Right ventricle myocardium inferior (tissue), 1 donor: ENCODE data around the gene SPATA1. TPM values are rescaled to one million over a fixed set of nuclear protein-coding genes. Genes with fewer than 3 reads are reported as not detected.

ENCODE experiments used
- ATAC-seq: fragments of 200-7000 bp; cut with Tn5 transposase; one replicate; pipeline ENCODE4 v1.9.1; 2020; ENCODE audit warnings: mild to moderate bottlenecking, moderate library complexity
- DNase-seq: peaks from one replicate; pipeline ENCODE4 v3.0.0; 2021; ENCODE audit errors: missing footprints
- intact Hi-C: fragments of 100-400 bp; cut with DNase I; formaldehyde crosslinking; loops from one replicate; pipeline ENCODE4 v1.11.0; 2022
- long read RNA-seq: library from polyadenylated mRNA; unstranded; transcript quantifications from one replicate; pipeline ENCODE4 v2.0.0, GENCODE V29; 2021
- total RNA-seq: library from RNA; stranded (reverse); fragmentation: NEBNext Ultra II Directional; extraction: Animal tissue kit (Norgen Biotek cat#: 25700); gene quantifications from one replicate; pipeline ENCODE4 v1.2.1, GENCODE V29; 2021
- donor health status: DM: no; HTN: yes; CAD: no; lungs with severe emphysema.

Gene SPATA1, protein sequence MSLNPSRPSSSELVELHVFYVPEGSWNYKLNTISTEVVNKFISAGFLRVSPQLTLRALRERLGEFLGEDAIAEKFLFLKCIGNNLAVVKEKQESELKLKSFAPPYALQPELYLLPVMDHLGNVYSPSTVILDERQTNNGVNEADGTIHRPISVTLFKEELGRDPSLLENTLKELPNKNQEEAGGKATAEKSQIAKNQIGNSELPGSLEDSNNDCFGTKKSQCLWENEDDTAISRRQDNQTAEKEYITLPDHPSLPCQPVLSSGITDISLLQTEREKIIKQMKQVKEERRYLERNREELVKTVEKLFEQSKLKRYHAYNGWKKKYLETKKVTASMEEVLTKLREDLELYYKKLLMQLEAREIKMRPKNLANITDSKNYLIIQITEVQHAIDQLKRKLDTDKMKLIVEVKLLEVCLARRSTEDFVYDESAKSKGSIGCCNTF
- 0.92 TPM for total RNA-seq
- long read RNA-seq, partial matches to known transcripts = 0 of 1 reads
- long read RNA-seq, other reads (novel, unspliced or antisense) = 1 of 1 reads

DNA sequence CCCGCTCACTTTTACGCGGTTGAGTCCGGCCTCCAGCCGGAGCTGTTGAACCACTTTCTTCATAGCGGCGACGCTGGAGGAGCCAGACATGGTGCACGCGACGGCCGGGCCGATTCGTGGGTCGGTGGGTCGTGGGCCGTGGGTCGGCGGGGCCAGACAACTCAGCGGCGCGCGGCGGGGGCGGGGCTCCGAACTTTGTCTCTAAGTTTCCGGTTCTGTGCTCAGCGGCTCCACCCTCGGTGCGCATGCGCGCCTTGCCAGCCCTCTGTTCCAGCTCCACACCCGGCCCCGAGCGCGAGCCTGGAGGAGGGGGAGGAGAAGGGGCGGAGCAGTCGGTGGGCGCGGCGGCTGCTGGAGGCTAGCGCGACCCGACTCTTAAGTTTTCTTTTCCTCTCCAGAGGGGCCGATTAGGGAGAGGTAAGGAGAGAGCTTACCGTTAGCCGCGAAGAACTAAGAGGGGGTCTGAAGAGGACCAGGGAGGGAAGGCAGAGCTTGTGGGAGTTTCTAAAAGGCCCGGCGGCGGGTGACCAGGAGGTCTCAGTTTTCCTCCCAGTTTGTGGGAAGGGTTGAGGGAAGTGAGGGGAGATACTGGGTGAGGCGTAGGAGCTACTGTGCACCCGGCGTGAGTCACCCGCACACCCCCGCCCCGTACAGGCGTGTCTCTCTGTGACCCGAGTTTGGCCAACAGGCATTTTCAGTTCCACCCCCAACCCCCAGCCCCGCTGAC is at the start of gene SPATA1, which contains the start of gene GNG5:
TSS of gene SPATA1 (plus strand) at position 385 of the 727 bp plus-strand sequence. CDS start 9,974 bp downstream, outside the sequence.
TSS of gene GNG5 (minus strand) at position 580 of the 727 bp plus-strand sequence. CDS start at position 90, 490 bp downstream.
- peak; percentile 98 for ATAC-seq
- intact Hi-C loops = loop anchor here (1.0 to 10.0 kb wide), 4 partner anchors 27 to 185 kb away; partner anchors contain the start of genes RPF1 and SSX2IP
- DNase-seq = peak; percentile 100

DNA sequence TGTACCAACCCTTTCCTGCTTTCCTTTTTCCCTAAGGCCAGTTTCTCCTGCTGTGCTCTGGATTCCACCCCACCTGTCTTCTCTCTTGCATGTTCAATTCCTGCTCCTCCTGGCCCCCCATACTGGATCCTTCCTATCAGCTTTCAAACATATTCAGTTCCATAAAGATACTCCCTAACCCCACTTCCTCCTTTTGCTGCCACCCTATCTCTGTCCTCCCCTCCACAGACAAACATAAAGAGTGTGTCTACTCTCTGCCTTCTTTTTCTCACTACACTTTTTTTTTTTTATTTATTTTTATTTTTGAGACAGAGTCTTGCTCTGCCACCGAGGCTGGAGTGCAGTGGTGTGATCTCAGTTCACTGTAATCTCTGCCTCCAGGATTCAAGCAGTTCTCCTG is 44.1 kb upstream of the SPATA1 start:
- DNase-seq (no peak), ATAC-seq (no peak)
- intact Hi-C loops = no loop called here

DNA sequence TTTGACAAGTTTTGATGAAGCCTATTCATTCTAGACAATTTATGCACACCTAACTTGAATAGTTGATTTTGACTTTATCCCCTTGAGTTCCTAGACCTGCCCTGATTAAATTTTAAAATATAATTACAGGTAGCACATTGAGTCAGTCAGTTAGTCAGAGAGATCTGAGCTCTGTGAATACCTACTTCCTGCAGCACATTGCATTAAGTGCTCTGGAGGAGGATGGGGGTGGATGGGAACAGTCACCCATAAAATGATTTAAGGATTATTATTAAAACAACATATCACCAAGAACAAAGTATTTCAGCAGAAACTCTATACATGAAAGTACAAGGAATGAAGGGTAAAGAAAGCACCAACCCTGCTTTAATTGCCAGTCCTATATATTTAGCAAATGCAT is 38.9 kb upstream of the SPATA1 start:
- ATAC-seq = no peak
- no peak for DNase-seq
- intact Hi-C loops = no loop called here

DNA sequence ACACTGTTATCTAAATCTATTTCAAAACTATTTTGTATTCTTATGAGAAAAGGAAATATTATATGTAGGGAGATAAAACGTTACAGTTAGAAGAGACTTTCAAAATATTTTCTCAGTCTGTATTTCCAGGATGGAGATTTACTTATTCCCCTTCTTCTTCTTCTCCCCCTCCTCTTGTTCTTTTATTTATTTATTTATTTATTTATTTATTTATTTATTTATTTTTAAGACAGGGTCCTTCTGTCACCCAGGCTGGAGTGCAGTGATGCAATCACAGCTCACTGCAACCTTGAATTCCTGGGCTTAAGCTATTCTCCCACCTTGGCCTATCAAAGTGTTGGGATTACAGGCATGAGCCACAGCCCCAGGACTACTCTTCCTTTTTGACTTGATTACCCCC is 30.0 kb upstream of the SPATA1 start:
- DNase-seq (no peak), ATAC-seq (no peak)
- intact Hi-C loops = no loop called here

DNA sequence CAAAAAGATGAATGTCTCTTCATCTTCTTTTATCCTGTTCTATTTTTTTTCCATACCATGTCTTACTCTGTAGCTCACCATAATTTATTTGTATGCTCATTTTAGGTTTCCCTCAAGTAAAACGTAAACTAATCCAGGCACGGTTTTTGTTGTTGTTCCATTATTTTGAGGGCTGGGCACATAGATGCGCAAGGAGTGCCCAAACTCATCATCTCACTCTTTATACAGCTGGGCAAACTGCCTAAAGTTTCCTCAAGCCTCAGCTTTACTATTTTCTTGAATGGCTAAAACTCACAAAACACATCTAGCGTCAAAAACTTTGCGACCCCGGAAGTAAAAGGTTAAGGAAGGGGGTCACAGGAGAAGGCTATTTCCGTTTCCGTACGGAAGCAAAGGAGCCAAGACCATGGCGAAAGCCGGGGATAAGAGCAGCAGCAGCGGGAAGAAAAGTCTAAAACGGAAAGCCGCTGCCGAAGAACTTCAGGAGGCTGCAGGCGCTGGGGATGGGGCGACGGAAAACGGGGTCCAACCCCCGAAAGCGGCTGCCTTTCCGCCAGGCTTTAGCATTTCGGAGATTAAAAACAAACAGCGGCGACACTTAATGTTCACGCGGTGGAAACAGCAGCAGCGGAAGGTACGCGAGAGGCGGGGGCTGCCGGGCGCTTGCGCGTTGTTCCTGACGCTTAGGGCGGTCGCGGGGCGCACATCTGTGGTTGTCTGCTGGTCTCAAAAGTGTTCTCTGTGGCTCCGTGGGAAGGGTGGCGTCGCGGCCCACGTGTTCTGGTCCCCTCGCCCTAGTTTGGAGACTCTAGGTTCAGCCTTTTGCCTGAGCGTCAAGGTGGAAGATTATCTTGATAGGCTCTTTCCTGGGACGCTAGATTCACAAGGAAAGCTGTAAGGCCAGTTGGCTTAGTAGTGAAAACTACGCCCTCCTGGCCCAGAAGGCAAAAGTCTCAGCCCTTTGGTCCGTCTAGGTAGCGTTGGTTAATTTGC is 27.0 kb upstream of the SPATA1 start, which contains the start of gene RPF1:
TSS of gene RPF1 (plus strand) at position 391 of the 993 bp plus-strand sequence. CDS start at position 407, 16 bp downstream.
- peak; percentile 82 for DNase-seq
- intact Hi-C loops = loop anchor here (1.0 kb wide), 1 partner anchor 27 kb away; the partner anchor contains the start of genes GNG5 and SPATA1
- peak; percentile 96 for ATAC-seq

- intact Hi-C loops = loop anchor here (1.0 kb wide), 1 partner anchor 26 kb away; the partner anchor contains the start of genes GNG5 and SPATA1
Measured at GRCh38 chr1:84479998-84480397, 26.2 kb upstream of the SPATA1 start.

GRCh38 chr1:84480650-84481049 is 25.5 kb upstream of the SPATA1 start:
- ATAC-seq = no peak
- DNase-seq = no peak
- intact Hi-C loops = no loop called here

More at GRCh38 chr1:84479998-84480397, 26.2 kb upstream of the SPATA1 start:
- DNase-seq = no peak
- no peak for ATAC-seq

GRCh38 chr1:84481317-84481716 is 24.9 kb upstream of the SPATA1 start:
- no peak for DNase-seq
- intact Hi-C loops = no loop called here
- ATAC-seq = no peak

DNA sequence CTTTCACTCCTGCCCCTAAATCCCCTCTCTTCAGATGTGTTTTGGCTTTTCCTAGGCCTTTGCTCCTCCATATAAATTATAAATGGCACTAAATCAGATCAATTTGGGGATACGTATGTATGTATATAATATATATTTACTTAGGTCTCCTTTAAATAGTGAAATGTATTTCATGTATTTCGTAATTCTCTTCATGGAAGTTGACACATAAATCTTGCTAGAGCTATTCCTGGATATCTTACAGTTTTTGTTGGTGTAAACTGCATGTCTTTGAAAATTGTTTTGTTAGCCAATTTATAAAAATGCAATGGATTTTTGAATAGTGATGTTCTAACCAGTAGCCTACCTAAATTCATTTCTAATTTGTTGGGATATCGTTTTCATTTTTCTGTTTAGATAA is 18.1 kb upstream of the SPATA1 start:
- ATAC-seq = no peak
- no peak for DNase-seq
- intact Hi-C loops = no loop called here

- DNase-seq = no peak
- no peak for ATAC-seq
- intact Hi-C loops = no loop called here
Measured at GRCh38 chr1:84489766-84490165, 16.4 kb upstream of the SPATA1 start.

DNA sequence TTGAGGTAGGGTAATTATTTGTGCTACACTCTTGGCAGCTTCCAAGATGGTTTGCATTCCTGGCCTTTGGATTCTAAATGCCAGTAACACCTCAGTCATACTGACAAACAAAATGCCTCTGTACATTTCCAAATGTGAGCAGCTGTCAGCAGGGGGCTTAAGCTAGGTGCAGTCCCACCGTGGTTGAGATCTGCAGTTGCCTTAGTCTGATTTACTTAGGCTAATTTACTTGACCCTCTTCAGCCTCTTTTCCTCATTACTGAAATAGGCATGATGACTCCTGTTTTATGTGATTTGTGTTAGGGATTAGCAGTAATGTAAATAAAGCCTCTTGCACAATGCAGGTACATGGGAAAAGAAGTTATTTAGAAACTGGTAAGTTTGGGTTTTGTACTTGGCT is 13.5 kb upstream of the SPATA1 start:
- ATAC-seq (peak; percentile 69), DNase-seq (no peak)
- intact Hi-C loops = no loop called here

DNA sequence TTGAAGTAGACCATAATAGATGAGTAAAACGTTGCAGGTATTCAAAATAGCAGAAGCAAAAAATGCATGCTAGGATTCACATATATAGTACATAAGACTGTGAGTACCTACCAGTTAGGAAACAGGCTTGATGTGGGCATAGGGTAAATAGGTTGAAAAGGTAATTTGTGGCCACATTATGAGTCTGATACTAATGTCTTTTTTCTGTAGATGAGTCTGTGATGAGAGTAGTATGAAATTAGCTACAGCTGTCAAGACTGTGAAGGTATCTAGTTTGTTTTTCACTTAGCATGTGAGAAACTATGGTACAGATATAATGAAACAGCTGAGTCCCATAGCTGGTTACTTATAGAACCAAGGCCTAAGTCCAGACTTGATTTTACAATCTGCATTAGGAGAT is 12.4 kb upstream of the SPATA1 start:
- ATAC-seq = no peak
- no peak for DNase-seq
- intact Hi-C loops = no loop called here

GRCh38 chr1:84496498-84496897 is 9.7 kb upstream of the SPATA1 start:
- intact Hi-C loops = no loop called here
- DNase-seq (no peak), ATAC-seq (no peak)

DNA sequence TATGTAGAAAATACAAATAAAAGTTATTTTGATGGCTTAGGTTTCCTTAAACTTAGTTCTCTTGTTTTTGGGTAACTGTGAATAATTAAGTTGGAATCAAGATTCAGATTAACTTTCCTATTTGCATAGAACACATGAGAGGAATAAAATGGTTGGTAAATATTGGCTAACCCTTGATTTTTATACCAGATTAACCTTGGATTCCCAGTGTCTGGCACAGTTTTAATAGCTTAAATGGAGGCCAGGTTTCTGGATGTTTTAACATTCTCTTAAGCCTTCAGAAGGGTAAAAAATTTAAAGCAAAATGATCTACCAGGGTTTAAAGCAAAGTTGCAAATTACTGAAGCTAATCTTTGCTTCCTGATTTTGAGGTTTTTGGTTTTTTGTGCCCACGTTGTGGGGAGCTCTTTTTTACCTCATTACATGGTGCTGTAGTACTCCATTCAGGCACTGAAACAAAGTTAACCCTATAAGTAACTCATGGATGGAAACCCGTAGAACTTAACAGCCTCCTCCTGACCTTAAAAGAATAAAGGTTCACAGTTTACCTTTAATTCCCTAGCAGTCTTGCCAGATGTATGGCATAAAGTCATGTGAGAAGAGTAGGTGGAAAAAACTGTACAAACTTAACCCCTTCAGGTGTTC is 8.4 kb upstream of the SPATA1 start:
- no peak for DNase-seq
- intact Hi-C loops = no loop called here

GRCh38 chr1:84502927-84503326 is 3.3 kb upstream of the SPATA1 start:
- DNase-seq = no peak
- no peak for ATAC-seq
- intact Hi-C loops = loop anchor here (10.0 kb wide), 1 partner anchor 112 kb away; no protein-coding TSS in a partner anchor

More for the DNA sequence above, 8.4 kb upstream of the SPATA1 start:
- no peak for ATAC-seq

- ATAC-seq (no peak), DNase-seq (no peak)
- intact Hi-C loops = loop anchor here (10.0 kb wide), 1 partner anchor 110 kb away; no protein-coding TSS in a partner anchor
Measured at GRCh38 chr1:84504580-84505492, 1.4 kb upstream of the SPATA1 start.
